GM19035 (cell line): Measurements from ENCODE around the gene SGMS1.
"Not testable (repeated sequence)": the region's sequence is repeated elsewhere in the genome, so short reads cannot be mapped to it uniquely, and the experiment has no call there.

Experiments
- ATAC-seq: cut with Tn5 transposase; IDR thresholded peaks from one replicate; pipeline ENCODE4 v1.9.1; 2021; ENCODE audit not compliant: unreplicated experiment

The SGMS1 gene

GRCh38 chr10:50561816-50562215 lies 61.9 kb downstream of the SGMS1 start:
- no peak for ATAC-seq

- no peak for ATAC-seq
Measured at GRCh38 chr10:50561266-50561665, 62.5 kb downstream of the SGMS1 start.

GRCh38 chr10:50560370-50560769 lies 63.4 kb downstream of the SGMS1 start:
- no peak for ATAC-seq

- no peak for ATAC-seq
Measured at GRCh38 chr10:50558371-50558770, 65.4 kb downstream of the SGMS1 start.

- no peak for ATAC-seq
Measured at GRCh38 chr10:50557130-50557682, 66.5 kb downstream of the SGMS1 start.

- no peak for ATAC-seq
Measured at GRCh38 chr10:50556237-50557120, 67.3 kb downstream of the SGMS1 start.

GRCh38 chr10:50554995-50555568 lies 68.7 kb downstream of the SGMS1 start:
- no peak for ATAC-seq

GRCh38 chr10:50554376-50554994 lies 69.3 kb downstream of the SGMS1 start:
- ATAC-seq: no peak

GRCh38 chr10:50552771-50553535 lies 70.8 kb downstream of the SGMS1 start:
- peak; percentile 55 for ATAC-seq

- no peak for ATAC-seq
Measured at GRCh38 chr10:50552308-50552707, 71.4 kb downstream of the SGMS1 start.

- no peak for ATAC-seq
Measured at GRCh38 chr10:50551894-50552293, 71.9 kb downstream of the SGMS1 start.

GRCh38 chr10:50550291-50550839 lies 73.4 kb downstream of the SGMS1 start:
- ATAC-seq: no peak

- not testable (repeated sequence) for ATAC-seq
Measured at GRCh38 chr10:50549186-50549585, 74.6 kb downstream of the SGMS1 start.

GRCh38 chr10:50548481-50548880 lies 75.3 kb downstream of the SGMS1 start:
- not testable (repeated sequence) for ATAC-seq

GRCh38 chr10:50546287-50546686 lies 77.5 kb downstream of the SGMS1 start:
- not testable (repeated sequence) for ATAC-seq

GRCh38 chr10:50545846-50546245 lies 77.9 kb downstream of the SGMS1 start:
- no peak for ATAC-seq

GRCh38 chr10:50544857-50545429 lies 78.8 kb downstream of the SGMS1 start:
- ATAC-seq: no peak

GRCh38 chr10:50544095-50544856 lies 79.5 kb downstream of the SGMS1 start:
- ATAC-seq: no peak

- ATAC-seq: no peak
Measured at GRCh38 chr10:50542871-50543270, 80.9 kb downstream of the SGMS1 start.

- ATAC-seq: peak; percentile 36
Measured at GRCh38 chr10:50541921-50542320, 81.8 kb downstream of the SGMS1 start.
